ENCODE data around the gene ITGA5. TPM values are rescaled to one million over a fixed set of nuclear protein-coding genes. Genes with fewer than 3 reads are reported as not detected.

The ITGA5 gene
- total and polyA plus RNA-seq, 9 of the 15 experiments (the other 6 are each of a cell fraction or from before 2014, with no cell fraction given): 9.1 to 82.1 (median 47.4) TPM

- no peak overlapping the region for H2AFZ ChIP-seq (ENCODE audit: low read depth, low read length)
- no TSS peak for BruUV-seq (replicated peaks)
- no peak for DNase-seq (ENCODE audit: extremely low read depth in 1 of 4, low spot score in 3 of 4)
- CTCF ChIA-PET (ENCODE audit: low intra/inter-chr PET ratio): no interaction called here
- peaks cover 96% of the 10 kb centered on the region for H3K36me3 ChIP-seq (ENCODE audit: control insufficient read depth, insufficient read depth, low read length)
- H3K9ac ChIP-seq (ENCODE audit: insufficient read depth in 1 of 2, low read depth in 2 of 2, low read length in 2 of 2): no peak overlapping the region
- H3K9me3 ChIP-seq (replicated peaks; ENCODE audit: control insufficient read depth, insufficient read depth, low read depth, low read length): no peaks in the 10 kb centered on the region
- H4K20me1 ChIP-seq (replicated peaks; ENCODE audit: control insufficient read depth, insufficient read depth, low read length): no peaks in the 10 kb centered on the region
- H3K79me2 ChIP-seq (ENCODE audit: control insufficient read depth, insufficient read depth, low read length): peaks cover 5% of the 10 kb centered on the region; the same call in 1 of the 3 replicates
- H3K4me3 ChIP-seq: no peak overlapping the region
- H3K9me1 ChIP-seq (ENCODE audit: control insufficient read depth, insufficient read depth, low read length): no peaks in the 10 kb centered on the region
- no peaks in the 10 kb centered on the region for H3K4me1 ChIP-seq (replicated peaks in 1 of 2; ENCODE audit: control insufficient read depth in 2 of 2, insufficient read depth in 2 of 2, low read length in 2 of 2)
- 93% methylated on average over 9 of the region's 9 CpGs for WGBS (ENCODE audit: insufficient coverage, low coverage, missing lambda C conversion rate)
- in situ Hi-C loops (cut with MboI) (no loop called here), intact Hi-C loops (cut with micrococcal nuclease) (no loop called here)
- FAIRE-seq: peak; percentile 19
- H3K4me2 ChIP-seq (ENCODE audit: insufficient read depth, low read length): no peak overlapping the region
- no peak for ATAC-seq
- H3K27me3 ChIP-seq (ENCODE audit: control insufficient read depth in 2 of 2, insufficient read depth in 2 of 2, low read length in 2 of 2): no peaks in the 10 kb centered on the region
- H3K27ac ChIP-seq (ENCODE audit: extremely low read depth, low read depth, low read length): no peak overlapping the region
- POLR2A ChIA-PET: interaction anchor here (0.7 to 1.8 kb wide), 3 partner anchors 8 to 20 kb away, joined by 4 to 9 read pairs (median 7); no protein-coding TSS in a partner anchor
- TF ChIP-seq SOX6 (IDR thresholded peaks at IDR 0.05) (no peak), HEY1 (CRISPR knock-in tag; IDR thresholded peaks at IDR 0.05; ENCODE audit: borderline replicate concordance) (no peak), MAFG (tag; conservative IDR thresholded peaks at IDR 0.05) (no peak), ELK1 (CRISPR knock-in tag; IDR thresholded peaks at IDR 0.05) (no peak), ZBTB11 (CRISPR knock-in tag; IDR thresholded peaks at IDR 0.05) (no peak), KLF13 (tag; IDR thresholded peaks at IDR 0.05; ENCODE audit: borderline replicate concordance, low read depth) (no peak), ZNF511 (CRISPR knock-in tag; IDR thresholded peaks at IDR 0.05) (no peak), NFIX (CRISPR knock-in tag; IDR thresholded peaks at IDR 0.05; ENCODE audit: low read depth) (no peak), CBFA2T2 (conservative IDR thresholded peaks at IDR 0.05) (no peak), BDP1 (IDR thresholded peaks at IDR 0.05; ENCODE audit: insufficient read depth, insufficient read length) (no peak), ZNF655 (CRISPR knock-in tag; IDR thresholded peaks at IDR 0.05) (no peak), FOXJ3 (CRISPR knock-in tag; IDR thresholded peaks at IDR 0.05) (no peak), NCOA4 (IDR thresholded peaks at IDR 0.05; ENCODE audit: partially characterized antibody) (no peak), ZNF444 (CRISPR knock-in tag; IDR thresholded peaks at IDR 0.05) (no peak), FIP1L1 (IDR thresholded peaks at IDR 0.05; ENCODE audit: low read depth, low read length, poor library complexity, severe bottlenecking) (no peak), ZNF134 (CRISPR knock-in tag; conservative IDR thresholded peaks at IDR 0.05) (no peak), KAT8 (IDR thresholded peaks at IDR 0.05; ENCODE audit: low read depth) (no peak)
These were observed 41.4 kb upstream of the ITGA5 start for GRCh38 chr12:54460317-54460923.
